Heart right ventricle (tissue), 16 donors: Measurements from ENCODE around the gene KRTAP12-2. TPM values are rescaled to one million over a fixed set of nuclear protein-coding genes. Genes with fewer than 3 reads are reported as not detected.
A peak's percentile ranks its signal among the peaks of the same experiment; 100 is the strongest.

Experiments used
- ATAC-seq, 8 donors: fragments of 200-7000 bp; cut with Tn5 transposase; one replicate each; pipeline ENCODE4 v1.9.1; 2020; ENCODE audit warnings: mild to moderate bottlenecking in 8 of 8, moderate library complexity in 8 of 8, moderate number of reproducible peaks in 1 of 8
- DNase-seq, 2 donors: peaks; one replicate each; pipeline ENCODE4 v3.0.0-alpha.2; 2020
- H3K27ac ChIP-seq, 10 donors: fragments of 200-600 bp; sonication (generic) in 2 of 10; one replicate each; pipeline versions ENCODE4 v1.5.0 to v1.8.0; 2020 to 2022; ENCODE audit warnings: mild to moderate bottlenecking in 3 of 10
- H3K27me3 ChIP-seq, 7 donors: fragments of 200-600 bp; one replicate each; pipeline ENCODE4 v1.8.0; 2021 to 2022; ENCODE audit warnings: mild to moderate bottlenecking in 2 of 7
- H3K36me3 ChIP-seq, 9 donors: fragments of 200-600 bp; sonication (generic) in 1 of 9; one replicate each; pipeline versions ENCODE4 v1.5.0 to v1.8.0; 2020 to 2022; ENCODE audit warnings: mild to moderate bottlenecking in 2 of 9
- H3K4me1 ChIP-seq, 9 donors: fragments of 200-600 bp; sonication (generic) in 1 of 9; one replicate each; pipeline versions ENCODE4 v1.5.0 to v1.8.0; 2020 to 2022; ENCODE audit warnings: mild to moderate bottlenecking in 4 of 9
- H3K4me3 ChIP-seq, 10 donors: fragments of 200-600 bp; sonication (generic) in 2 of 10; one replicate each; pipeline versions ENCODE4 v1.5.0 to v1.8.0; 2020 to 2022; ENCODE audit warnings: mild to moderate bottlenecking in 7 of 10, moderate library complexity in 2 of 10
- H3K9me3 ChIP-seq, 11 donors: fragments of 200-600 bp in 10 of 11; sonication (generic) in 2 of 11; one replicate each; pipeline versions ENCODE4 v1.5.0 to v1.8.0; 2013 to 2022; ENCODE audit warnings: mild to moderate bottlenecking in 2 of 11, control low read depth in 1 of 11, moderate library complexity in 1 of 11
- WGBS, 2 donors: extraction: QIAGEN DNeasy Blood & Tissue Kit; methylation state at CpG; one replicate each; pipeline ENCODE4 v1.1.7; 2013; ENCODE audit warnings: inconsistent platforms in 1 of 2; 5-methylcytosine and 5-hydroxymethylcytosine counted together
- intact Hi-C, 10 donors: fragments of 100-400 bp; cut with DNase I; formaldehyde crosslinking; loops; one replicate each; pipeline versions ENCODE4 v1.11.1 to v1.14.2; 2022
- polyA plus RNA-seq, 2 donors: library from polyadenylated mRNA; stranded (reverse); fragments of 200-250 nt; gene quantifications; one replicate each; pipeline ENCODE4 v1.2.3, GENCODE V29; 2013
- total RNA-seq, 10 donors: library from RNA; stranded (reverse); fragmentation: NEBNext Ultra II Directional in 3 of 10; extraction: Animal tissue kit (Norgen Biotek cat#: 25700) in 3 of 10; gene quantifications; one replicate each; pipeline versions ENCODE4 v1.2.1 to v1.2.4, GENCODE V29; 2021 to 2023
- TF ChIP-seq, protein P1 (sequence below), 9 donors: fragments of 200-600 bp; sonication (generic) in 2 of 9; IDR thresholded peaks; one replicate each; pipeline versions ENCODE4 v1.5.0 to v1.8.0; 2021 to 2022; ENCODE audit warnings: antibody characterized with exemption in 9 of 9, mild to moderate bottlenecking in 5 of 9, moderate library complexity in 1 of 9
- donor health status: Arrhythmogenic right ventricular cardiomyopathy.
- donor health status: ischemic (EF 13 %, LVEDD 7.1; RV severe dilation, severe dysfunction).
- donor health status: healthy with polysubstance abuse.
- donor health status: DM: no; HTN: yes; CAD: no.
- donor health status: DM: no; HTN: no; CAD: no.
- donor health status: ischemic (EF 25% LVEDD 6.9; RV normal size, moderate dysfunction).
- donor health status: ischemic (EF 25% LVEDD 5.7; RV mildly dilated, moderate dysfunction).
- donor health status: healthy.
- donor health status: DM: yes; HTN: yes; CAD: no.
- donor health status: Ischemic cardiomyopathy.
- donor health status: ischemic (EF 35%, LVEDD 5.7; RV mildly dilated, moderate dysfunction).
- donor health status: nonischemic (EF 11% LVEDD 7.7; RV severe dilation, severe dysfunction).
- donor health status: DM: yes; HTN: yes; CAD: no.
- donor health status: PGD.
- donor health status: ischemic (EF 29% LVEDD 5.4; RV normal size, mild dysfunction).
- donor health status: nonischemic (EF 23%, LVEDD 6.1; RV moderate dilation, normal function).

The KRTAP12-2 gene
- total and polyA plus RNA-seq, 12 donors = not detected

DNA sequence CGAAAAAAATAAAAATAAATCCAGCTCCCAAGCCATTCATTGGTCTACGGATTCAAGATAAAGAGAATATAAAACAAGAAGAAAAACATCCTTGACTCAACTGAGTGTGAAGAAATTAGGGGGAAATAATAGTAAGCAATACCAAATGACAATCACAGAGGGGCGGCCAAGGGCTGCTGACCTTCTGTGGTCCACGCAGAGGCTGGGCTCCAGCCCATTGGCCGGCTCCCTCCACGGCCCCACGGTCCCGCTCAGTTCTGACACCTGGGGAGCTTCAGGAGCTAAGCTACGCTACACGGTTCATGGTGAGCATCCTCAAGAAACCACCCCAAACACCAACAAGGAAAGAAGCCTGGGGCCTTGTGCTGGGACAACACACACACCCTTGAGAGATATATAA lies 29.8 kb upstream of the KRTAP12-2 start:
- TF ChIP-seq, protein P1, sequence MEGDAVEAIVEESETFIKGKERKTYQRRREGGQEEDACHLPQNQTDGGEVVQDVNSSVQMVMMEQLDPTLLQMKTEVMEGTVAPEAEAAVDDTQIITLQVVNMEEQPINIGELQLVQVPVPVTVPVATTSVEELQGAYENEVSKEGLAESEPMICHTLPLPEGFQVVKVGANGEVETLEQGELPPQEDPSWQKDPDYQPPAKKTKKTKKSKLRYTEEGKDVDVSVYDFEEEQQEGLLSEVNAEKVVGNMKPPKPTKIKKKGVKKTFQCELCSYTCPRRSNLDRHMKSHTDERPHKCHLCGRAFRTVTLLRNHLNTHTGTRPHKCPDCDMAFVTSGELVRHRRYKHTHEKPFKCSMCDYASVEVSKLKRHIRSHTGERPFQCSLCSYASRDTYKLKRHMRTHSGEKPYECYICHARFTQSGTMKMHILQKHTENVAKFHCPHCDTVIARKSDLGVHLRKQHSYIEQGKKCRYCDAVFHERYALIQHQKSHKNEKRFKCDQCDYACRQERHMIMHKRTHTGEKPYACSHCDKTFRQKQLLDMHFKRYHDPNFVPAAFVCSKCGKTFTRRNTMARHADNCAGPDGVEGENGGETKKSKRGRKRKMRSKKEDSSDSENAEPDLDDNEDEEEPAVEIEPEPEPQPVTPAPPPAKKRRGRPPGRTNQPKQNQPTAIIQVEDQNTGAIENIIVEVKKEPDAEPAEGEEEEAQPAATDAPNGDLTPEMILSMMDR (IDR thresholded peaks at IDR 0.05) = no peak
- intact Hi-C loops = no loop called here
- Histone ChIP-seq H3K9me3 (peaks cover 0 to 31% (median 12%) of the 10 kb centered on the region in 11 donors), H3K36me3 (no peaks in the 10 kb centered on the region), H3K27ac (no peak overlapping the region), H3K4me1 (no peaks in the 10 kb centered on the region), H3K4me3 (no peak overlapping the region), H3K27me3 (peaks cover 0 to 69% (median 55%) of the 10 kb centered on the region in 7 donors)
- no peak for DNase-seq
- peak in 1 of 8 donors; percentile 18 for ATAC-seq
- 53 to 68% methylated on average over 10 of the region's 10 CpGs for WGBS, 2 donors

DNA sequence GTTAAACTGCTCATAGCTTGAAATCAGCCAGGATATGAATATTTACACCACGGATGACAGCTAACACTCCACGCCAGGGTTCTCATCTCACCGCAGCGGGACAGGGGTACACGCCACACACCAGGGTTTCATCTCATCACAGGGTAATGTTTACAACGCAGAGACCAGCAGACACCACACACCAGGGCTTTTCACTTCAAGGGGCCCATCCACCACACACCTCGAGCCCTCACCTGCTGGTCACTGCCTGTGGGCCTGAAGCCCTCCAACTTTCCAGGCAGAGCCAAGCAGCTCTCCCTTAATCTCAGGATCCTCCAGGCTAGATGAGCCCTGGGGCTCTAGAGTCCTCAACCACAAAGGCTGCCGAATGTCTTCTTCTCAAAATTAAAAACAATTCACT lies 28.9 kb upstream of the KRTAP12-2 start:
- Histone ChIP-seq H3K4me3 (no peak overlapping the region), H3K27me3 (peaks cover 0 to 65% (median 46%) of the 10 kb centered on the region in 7 donors), H3K36me3 (no peaks in the 10 kb centered on the region), H3K9me3 (peaks cover 0 to 31% (median 12%) of the 10 kb centered on the region in 11 donors), H3K4me1 (no peaks in the 10 kb centered on the region), H3K27ac (no peak overlapping the region)
- intact Hi-C loops = no loop called here
- TF ChIP-seq, protein P1 (IDR thresholded peaks at IDR 0.05) = no peak
- 70 to 79% methylated on average over 8 of the region's 8 CpGs for WGBS, 2 donors
- DNase-seq (no peak), ATAC-seq (no peak)

DNA sequence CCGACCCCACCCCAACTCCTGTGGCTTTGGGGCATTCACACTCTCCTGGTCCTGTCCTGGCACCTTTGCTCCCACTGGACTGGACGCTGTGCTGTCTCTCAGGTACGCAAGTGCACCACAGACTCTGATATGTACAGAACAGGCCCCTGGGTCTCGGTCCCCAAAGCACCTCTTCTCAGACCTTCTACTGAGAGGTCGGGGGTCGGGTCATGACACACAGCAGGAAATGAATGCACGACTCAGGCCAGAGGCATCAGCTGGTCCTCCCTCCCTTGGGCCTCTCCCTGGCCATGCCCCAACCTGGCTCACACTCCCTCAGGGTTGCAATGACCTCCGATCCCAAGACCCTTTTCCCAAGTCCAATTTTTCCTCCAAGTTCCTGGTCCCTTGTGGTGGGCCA lies 28.5 kb upstream of the KRTAP12-2 start:
- no peak for ATAC-seq
- H3K36me3 ChIP-seq = no peaks in the 10 kb centered on the region
- no peak overlapping the region for H3K4me3 ChIP-seq
- WGBS, 2 donors = 58 to 66% methylated on average over 8 of the region's 8 CpGs
- intact Hi-C loops = no loop called here
- H3K27me3 ChIP-seq = peaks cover 0 to 65% (median 41%) of the 10 kb centered on the region in 7 donors
- DNase-seq = no peak
- TF ChIP-seq, protein P1 (IDR thresholded peaks at IDR 0.05) = no peak
- no peak overlapping the region for H3K27ac ChIP-seq
- no peaks in the 10 kb centered on the region for H3K4me1 ChIP-seq
- peaks cover 0 to 31% (median 12%) of the 10 kb centered on the region in 11 donors for H3K9me3 ChIP-seq

DNA sequence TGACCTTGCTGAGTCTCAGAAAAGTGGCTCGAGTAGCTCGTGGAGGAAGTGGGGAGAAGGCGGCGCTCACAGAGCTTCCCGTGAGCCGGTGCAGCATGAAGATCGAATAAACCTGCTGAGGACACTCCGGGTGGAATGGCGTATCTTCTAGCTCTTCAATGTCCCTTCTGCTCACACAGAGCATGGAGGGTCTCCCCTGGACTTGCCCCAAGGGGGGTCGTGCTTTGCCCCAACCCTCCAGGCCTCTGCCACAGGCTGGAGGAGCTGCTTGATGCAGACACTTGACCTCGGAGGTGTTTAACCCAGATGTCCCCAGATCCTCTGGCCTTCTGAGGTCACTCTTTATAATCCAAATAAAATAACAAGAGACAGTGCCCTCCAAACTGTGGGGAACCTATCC lies 28.0 kb upstream of the KRTAP12-2 start:
- Histone ChIP-seq H3K4me1 (no peaks in the 10 kb centered on the region), H3K27ac (no peak overlapping the region), H3K4me3 (no peak overlapping the region), H3K27me3 (peaks cover 0 to 65% (median 37%) of the 10 kb centered on the region in 7 donors), H3K36me3 (no peaks in the 10 kb centered on the region), H3K9me3 (peaks cover 0 to 31% (median 12%) of the 10 kb centered on the region in 11 donors)
- intact Hi-C loops = no loop called here
- TF ChIP-seq, protein P1 (IDR thresholded peaks at IDR 0.05) = no peak
- DNase-seq (no peak), ATAC-seq (no peak)
- 67 to 68% methylated on average over 11 of the region's 11 CpGs for WGBS, 2 donors
